ENCODE data around the gene SCFD1.
"Not testable (repeated sequence)": the region's sequence is repeated elsewhere in the genome, so short reads cannot be mapped to it uniquely, and the experiment has no call there.

The SCFD1 gene

GRCh38 chr14:30610787-30611343 lies 11.3 kb upstream of the SCFD1 start:
- DNase-seq (ENCODE audit: low spot score): peak; percentile 9

DNA sequence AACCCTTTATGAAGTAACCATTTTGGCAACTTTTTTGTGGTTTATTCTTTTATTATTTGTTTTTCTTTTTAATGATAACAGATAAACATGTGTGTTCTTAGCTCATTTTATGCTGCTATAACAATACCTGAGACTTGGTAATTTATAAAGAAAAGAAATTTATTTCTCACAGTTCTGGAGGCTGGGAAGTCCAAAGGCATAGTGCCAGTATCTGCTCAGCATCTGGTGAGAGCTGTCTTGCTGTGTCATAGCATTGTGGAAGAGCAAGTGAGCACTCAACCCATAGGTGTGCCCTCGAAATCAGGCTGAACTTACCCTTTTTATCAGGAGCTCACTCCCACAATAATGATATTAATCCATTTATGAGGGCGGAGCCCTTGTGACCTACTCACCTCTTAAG lies 8.0 kb upstream of the SCFD1 start:
- no peak for DNase-seq (ENCODE audit: low spot score)

DNA sequence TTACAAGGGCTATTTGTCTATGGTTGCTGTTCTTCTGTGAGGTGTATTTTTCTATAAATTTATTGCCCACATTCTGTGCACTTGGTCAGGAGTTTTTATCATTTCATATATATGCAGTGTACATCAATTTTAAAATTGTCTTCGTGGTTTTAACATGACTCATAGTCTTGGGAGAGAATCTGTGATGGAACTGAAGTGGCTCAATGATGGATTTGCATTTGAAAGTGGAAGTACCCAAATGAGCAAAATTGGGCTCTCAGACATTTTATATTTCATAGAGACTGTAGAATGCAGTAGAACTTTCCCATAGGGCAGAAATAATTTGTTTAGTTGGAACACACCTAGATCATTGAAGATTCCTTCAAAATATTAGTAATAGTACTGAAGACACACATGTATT lies 1.9 kb upstream of the SCFD1 start:
- DNase-seq (ENCODE audit: low spot score): no peak

GRCh38 chr14:30621354-30621939 lies 672 bp upstream of the SCFD1 start:
- no peak for DNase-seq (ENCODE audit: low spot score)

GRCh38 chr14:30623412-30624131 lies 1.5 kb downstream of the SCFD1 start:
- no peak for DNase-seq (ENCODE audit: low spot score)

- DNase-seq (ENCODE audit: low spot score): no peak
Measured at GRCh38 chr14:30624132-30624423, 2.0 kb downstream of the SCFD1 start.

DNA sequence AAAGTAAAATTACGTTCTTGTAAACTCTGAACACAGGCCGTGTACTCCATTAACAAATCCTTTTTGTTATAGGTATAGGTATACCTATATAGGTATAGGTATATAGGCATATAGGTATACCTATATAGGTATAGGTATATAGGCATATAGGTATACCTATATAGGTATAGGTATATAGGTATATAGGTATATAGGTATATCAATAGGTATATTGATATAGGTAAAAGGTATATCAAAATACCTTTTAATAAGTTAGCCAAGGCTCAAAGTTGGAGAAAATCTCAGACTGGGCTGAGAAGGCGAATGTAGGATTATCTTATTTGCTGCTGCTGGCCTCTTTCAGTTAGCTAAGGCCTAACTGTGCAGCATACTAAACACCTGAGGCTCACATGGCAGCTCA lies 3.4 kb downstream of the SCFD1 start:
- no peak for DNase-seq (ENCODE audit: low spot score)

DNA sequence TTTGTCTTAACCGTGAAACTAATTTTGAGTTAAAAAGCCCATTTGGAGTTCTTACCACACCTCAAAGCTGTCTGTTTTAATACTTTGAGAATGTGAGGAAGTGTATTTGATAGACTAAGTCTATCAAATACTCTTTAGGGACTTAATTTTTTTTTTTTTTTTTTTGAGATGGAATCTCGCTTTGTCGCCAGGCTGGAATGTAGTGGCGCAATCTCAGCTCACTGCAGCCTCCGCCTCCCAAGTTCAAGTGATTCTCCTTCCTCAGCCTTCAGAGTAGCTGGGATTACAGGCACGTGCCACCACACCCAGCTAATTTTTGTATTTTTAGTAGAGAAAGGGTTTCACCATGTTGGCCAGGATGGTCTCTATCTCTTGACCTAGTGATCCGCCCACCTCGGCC lies 7.3 kb downstream of the SCFD1 start:
- not testable (repeated sequence) for DNase-seq (ENCODE audit: low spot score)

- no peak for DNase-seq (ENCODE audit: low spot score)
Measured at GRCh38 chr14:30630248-30630647, 8.1 kb downstream of the SCFD1 start.

DNA sequence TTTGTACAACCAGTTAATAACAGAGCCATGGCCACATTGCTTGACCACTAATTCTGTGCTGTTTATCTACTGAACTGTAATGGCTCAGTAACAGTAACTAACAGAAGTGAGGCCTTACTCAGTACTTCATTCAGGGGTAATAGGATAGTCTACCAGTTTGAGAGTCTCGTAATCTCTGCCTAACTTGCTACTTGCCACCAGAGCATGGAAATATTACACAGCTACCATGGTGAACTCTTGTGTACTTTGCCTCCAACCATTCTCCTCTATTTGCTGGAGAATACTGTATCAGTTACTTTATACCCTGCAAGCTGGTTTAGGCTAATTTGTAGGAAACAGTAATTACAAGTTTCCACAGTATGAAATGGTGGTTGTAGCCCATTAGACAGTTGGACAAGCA lies 10.6 kb downstream of the SCFD1 start:
- no peak for DNase-seq (ENCODE audit: low spot score)

DNA sequence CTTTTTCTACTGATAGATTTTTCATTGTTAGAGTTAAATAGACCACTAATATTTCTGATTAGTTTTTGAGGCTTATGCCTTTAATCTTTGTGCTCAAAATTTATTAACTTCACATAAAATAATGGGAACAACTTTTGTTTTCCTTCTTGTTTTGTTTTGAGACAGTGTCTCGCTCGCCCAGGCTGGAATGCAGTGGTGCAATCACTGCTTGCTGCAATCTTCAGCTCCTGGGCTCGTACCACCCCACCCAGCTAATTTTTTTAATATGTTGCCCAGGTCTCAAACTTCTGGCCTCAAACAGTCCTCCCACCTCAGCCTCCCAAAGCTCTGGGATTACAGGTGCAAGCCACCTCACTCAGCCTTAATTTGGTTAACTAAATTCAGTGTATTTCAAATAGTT lies 16.8 kb downstream of the SCFD1 start:
- DNase-seq (ENCODE audit: low spot score): no peak

GRCh38 chr14:30641207-30641606 lies 19.1 kb downstream of the SCFD1 start:
- DNase-seq (ENCODE audit: low spot score): no peak

GRCh38 chr14:30644462-30644861 lies 22.3 kb downstream of the SCFD1 start:
- DNase-seq (ENCODE audit: low spot score): not testable (repeated sequence)

DNA sequence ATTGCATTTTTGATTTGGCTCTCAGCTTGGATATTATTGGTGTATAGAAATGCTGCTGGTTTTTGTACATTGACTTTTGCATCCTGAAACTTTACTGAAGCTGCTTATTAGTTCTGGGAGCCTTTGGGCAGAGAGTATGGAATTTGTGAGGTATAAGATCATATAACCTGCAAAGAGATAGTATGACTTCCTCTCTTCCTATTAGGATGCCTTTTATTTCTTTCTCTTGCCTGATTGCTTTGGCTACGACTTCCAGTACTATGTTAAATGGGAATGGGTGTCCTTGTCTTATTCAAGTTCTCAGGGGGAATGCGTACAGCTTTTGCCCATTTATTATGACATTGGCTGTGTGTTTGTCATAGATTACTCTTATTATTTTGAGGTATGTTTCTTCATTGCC lies 23.5 kb downstream of the SCFD1 start:
- DNase-seq (ENCODE audit: low spot score): no peak

DNA sequence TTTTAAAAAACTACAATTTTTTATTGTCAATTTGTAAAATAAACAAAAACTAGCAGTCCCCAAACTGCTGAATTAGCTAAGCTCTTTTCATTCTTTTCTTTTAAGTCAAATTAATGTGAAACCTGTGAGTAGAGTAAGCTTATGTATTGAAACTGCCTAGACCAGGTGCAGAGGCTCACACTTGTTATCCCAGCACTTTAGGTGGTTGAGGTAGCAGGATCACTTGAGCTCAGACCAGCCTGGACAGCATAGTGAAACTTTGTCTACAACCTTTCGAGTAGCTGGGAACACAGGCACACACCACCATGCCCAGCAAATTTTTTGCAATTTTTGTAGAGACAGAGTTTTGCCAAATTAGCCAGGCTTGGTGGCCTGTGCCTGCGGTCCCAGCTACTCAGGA lies 26.4 kb downstream of the SCFD1 start:
- no peak for DNase-seq (ENCODE audit: low spot score)

GRCh38 chr14:30651937-30652336 lies 29.8 kb downstream of the SCFD1 start:
- no peak for DNase-seq (ENCODE audit: low spot score)

- no peak for DNase-seq (ENCODE audit: low spot score)
Measured at GRCh38 chr14:30655124-30655523, 33.0 kb downstream of the SCFD1 start.

- no peak for DNase-seq (ENCODE audit: low spot score)
Measured at GRCh38 chr14:30655658-30656057, 33.5 kb downstream of the SCFD1 start.

DNA sequence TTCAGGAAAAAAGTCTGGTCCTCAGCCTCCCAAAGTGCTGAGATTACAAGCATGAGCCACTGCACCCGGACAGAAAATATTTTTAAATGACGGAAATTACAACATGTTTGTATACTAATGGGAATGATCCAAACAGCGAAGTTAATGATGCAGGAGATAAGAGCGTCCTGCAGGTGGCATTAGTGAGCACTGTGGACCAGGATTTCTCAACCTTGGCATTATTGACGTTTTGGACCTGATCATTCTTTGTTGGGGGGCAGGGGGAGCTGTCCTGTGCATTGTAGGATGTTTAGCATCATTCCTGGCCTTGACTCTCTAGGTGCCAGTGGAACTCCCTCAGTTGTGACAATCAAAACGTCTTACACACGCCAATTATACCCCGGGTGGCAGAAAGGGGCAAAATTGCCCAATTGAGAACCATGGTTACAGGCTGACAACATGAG lies 34.1 kb downstream of the SCFD1 start:
- DNase-seq (ENCODE audit: low spot score): peak; percentile 10

DNA sequence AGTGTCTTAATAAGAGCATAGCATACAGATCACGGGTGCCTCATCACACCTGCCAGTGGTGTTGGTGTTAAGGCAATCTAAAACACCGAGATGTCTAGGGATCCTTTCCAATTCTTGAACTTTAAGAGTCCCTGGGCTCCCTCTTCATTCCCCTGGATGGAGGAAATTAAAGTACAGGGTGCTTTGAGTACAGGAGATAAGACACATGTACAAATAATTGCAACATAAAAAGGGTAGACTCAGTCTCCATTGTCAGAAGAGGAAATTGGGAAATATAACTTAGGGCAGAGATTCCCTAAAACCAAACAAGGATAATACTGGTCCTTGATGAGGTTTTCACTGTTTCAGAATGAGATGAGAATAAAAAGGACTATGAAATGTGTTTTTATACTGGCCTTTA lies 34.9 kb downstream of the SCFD1 start:
- DNase-seq (ENCODE audit: low spot score): no peak

- DNase-seq (ENCODE audit: low spot score): no peak
Measured at GRCh38 chr14:30657606-30658163, 35.6 kb downstream of the SCFD1 start.

- DNase-seq (ENCODE audit: low spot score): no peak
Measured at GRCh38 chr14:30658645-30659044, 36.5 kb downstream of the SCFD1 start.

- DNase-seq (ENCODE audit: low spot score): no peak
Measured at GRCh38 chr14:30669594-30669993, 47.5 kb downstream of the SCFD1 start.

DNA sequence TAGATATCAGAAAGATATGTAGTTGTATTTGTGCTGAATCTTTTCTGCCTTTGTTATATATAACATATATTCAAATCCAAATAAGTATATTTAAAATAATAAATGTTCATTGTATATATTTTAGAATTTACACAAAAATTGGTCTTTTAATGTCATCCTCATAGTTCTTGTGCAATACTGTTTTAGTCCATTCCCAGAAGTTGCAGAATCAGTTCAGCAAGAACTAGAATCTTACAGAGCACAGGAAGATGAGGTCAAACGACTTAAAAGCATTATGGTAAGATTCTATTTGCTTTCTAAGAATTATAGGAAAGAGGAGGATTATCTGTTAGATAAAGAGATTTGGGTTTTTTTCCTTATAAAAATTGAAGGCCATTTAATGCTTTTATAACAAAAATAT lies 51.0 kb downstream of the SCFD1 start:
- DNase-seq (ENCODE audit: low spot score): no peak
